Stimulated activated CD8-positive, alpha-beta memory T cell treated with anti-CD3 and anti-CD28 coated beads, Interleukin-7, amount 100 ng/mL, for 24 hours (primary cell): ENCODE results near the gene U2AF1L4.

Experiments
- DNase-seq: peaks from one replicate; pipeline ENCODE4 v3.0.0-alpha.2; 2020; ENCODE audit warnings: low read depth

The U2AF1L4 gene

DNA sequence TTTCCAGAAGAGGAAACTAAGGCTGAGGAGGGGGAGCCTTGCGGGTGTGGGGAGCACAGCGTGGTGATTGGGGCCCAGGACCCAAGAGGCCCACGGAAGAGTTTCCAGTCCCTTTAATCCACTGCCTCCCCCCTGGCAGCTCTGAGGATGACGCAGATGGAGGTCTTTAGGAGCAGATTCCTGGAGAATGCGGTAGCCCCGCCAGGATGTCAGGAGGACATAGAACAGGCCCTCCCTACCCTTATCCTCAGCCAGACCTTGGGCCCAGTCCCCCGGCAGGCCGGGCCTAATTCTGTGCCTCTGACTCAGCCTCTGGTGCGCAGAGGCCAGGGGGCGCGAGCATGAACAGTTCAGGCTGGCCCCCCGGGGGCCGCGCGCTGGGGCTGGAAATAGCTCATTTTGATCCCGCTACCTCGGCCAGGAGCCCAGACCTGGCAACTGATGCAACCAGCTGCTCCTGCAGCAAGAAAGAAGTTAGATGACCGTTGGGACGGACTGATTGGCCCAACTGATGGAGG lies 12.1 kb upstream of the U2AF1L4 start:
- DNase-seq = no peak

DNA sequence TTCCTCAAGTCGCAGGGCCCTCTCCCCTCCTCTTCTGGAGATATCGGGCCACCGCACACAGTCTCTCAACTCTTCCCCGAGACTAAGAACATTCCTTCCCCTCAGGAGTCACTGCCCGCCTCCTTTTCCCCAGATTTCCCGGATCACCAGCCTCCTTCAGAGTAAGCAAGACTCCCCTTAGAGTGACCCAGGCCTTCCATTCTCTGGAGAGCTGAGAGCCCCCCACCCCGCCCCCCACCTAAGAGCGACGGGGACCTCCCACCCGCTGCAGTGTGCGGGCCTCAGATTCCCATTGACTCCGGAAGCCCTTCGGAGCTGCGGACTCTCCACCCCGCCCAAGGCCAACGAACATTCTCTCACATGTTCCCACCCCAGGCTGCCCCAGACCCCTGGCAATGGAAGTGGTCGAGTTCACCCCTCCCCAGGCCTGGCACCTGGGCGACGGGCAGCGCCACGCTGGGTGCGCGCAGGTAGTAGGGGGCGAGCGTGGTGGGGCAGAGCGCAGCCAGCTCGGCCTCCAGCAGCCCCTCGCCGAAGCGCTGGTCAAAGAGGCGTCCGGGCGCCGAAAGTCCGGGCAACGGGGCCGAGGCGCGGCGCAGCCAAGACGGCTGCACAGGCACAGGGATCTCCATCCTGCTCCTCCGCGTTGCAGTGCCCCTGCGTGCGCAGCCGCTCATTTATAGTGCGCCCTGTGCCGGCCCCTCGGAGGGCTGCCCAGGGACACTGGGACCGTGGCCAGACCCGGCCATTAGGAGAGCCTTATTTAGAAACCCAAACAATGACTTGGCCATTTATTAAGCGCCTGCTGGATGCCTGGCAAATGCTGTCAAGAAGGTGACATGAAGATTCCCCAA lies 11.4 kb upstream of the U2AF1L4 start, which contains the start of gene HSPB6:
Gene HSPB6 (minus strand): TSS at position 653 of the 854 bp plus-strand sequence. CDS start 21 bp downstream, at position 632.
- DNase-seq = no peak

DNA sequence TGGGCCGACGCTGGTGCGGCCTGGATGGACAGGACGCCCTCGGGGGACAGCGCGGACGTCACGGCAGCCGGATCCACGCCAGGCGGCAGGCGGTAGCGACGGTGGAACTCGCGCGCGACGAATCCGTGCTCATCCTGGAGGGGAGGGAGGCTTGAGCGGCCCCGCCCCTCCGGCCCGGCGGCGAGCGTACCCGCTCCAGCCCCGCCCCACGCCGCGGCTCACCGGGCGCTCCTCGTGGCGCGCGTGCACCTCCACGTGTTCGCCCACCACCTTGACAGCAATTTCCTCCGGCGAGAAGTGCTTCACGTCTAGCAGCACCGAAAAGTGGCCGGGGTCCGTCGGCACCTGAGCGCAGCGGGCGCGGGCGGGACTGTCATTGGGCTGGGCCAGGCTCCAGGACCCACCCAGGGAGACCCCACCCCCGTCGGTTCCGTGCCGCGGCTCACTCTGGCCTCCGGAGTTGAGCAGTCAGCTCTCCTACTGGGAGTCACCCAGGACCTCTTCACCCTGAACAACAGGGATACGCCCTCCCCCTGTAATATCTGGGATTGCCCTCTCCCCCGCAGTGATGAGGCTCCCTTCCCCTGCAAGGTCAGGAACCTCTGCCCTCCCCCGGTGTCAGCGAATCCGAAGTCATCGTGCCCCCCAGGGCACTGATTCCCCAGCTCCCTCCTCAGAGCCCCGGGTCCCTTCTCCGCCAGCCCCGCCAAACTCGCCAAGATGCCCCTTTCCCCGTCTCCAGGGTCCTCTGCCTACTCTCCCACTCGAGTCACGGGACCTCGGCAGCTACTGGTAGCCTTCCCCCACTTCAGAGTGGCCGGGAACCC lies 10.5 kb upstream of the U2AF1L4 start:
- no peak for DNase-seq

DNA sequence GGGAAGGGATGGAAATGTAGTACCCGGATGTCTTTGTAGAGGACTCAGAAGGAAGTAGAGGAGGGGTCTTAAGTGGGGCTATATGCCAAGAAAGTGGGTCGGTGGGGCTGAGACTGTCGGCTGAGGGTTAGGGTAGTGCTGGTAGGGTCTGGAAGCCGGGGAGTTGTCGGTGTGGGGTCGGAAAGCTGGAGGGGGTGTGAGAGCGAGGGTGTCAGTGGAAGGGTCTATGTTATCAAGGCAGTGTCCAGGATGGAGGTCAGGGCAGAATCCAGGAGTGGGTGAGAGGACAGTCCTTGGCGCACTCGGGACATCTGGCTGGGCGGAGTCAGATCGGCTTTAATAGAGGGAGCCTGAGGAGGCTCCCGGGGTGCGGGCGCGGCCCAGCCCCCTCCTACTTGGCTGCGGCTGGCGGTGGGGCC lies 9.9 kb upstream of the U2AF1L4 start:
- no peak for DNase-seq

DNA sequence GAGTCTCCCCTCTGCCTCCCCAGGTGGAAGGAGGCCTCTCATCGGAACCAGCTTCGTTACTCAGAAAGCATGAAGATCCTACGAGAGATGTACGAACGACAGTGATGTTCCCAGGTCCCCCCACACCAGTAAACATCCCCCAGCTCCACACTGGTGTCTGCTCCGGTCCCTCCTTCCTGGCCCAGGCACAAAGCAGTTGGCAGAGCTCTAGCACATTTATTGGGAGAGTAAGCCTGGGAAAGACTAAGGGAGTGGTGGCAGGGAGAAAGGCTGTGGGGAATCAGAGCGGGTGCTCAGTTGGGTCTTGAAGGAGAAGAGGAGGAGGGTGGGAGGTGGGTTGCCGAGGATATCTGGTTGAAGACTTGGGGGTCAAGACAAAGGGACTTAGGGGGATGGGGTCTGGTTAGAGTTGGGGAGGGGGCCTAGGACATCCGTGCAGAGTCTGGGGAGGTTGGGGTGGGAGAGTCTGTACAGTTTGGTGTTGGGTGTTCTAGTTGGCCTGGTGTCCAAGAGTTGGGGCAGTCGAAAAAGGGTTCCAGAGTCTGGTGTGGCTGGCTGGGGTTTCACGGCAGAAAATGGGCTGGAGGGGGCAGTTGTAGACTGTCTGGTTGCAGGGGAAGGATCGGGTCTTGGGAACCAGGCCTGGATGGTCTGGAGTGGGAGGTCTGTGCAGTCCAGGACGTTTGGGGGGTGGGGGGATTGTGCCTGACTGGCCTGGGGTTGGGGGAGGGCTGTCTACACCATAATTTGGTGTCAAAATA lies 9.3 kb upstream of the U2AF1L4 start:
- no peak for DNase-seq

DNA sequence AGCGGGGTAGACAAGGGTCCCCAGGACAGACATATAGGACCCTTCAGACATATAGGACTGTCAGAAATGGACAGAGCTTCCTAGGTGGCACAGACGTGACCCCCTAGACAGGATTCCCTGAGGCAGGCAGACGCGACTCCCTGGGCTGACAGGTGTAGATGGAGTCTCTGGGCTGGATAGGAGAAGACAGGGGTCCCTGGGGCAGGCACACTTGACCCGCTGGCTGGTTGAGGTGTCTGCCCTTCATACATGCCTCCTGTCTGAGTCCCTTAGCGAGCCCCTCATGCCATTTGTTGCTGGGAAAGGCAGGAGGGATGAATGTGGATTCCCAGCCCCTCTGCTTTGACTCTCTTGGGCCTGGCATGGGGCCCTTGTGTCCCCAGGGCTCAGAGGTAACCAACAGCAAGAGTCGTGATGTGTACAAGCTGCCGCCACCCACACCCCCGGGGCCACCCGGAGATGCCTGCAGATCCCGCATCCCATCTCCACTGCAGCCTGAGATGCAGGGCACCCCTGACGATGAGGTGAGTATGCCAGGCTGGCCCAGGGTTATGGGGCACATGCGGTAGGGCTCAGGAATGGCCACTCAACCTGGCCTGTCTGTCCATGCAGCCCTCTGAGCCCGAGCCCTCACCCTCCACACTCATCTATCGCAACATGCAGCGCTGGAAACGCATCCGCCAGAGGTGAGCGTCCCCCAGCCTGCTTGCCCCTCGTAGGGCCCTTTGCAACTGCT lies 8.6 kb upstream of the U2AF1L4 start:
- no peak for DNase-seq

DNA sequence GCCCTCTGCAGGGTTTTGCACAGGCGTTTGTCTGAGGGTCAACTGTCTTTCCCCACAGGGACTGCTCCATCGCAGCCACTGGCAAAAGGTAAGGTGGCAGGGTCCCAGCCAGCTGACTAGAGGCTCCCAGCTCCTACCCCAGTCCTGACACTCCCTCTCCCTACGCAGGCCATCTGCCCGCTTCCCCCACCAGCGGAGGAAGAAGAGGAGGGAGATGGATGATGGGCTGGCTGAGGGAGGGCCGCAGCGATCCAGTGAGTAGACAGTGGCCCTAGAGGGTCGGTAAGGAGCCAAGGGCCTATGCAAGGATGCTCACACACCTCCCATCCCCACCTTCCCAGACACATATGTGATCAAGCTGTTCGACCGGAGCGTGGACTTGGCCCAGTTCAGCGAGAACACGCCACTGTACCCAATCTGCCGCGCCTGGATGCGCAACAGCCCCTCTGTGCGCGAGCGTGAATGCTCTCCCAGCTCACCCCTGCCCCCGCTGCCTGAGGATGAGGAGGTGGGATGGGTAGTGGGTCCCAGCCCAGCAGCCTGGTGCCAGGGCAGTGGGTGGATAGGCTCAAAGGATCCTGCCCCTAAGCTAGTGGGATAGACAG lies 7.6 kb upstream of the U2AF1L4 start:
- DNase-seq = no peak

DNA sequence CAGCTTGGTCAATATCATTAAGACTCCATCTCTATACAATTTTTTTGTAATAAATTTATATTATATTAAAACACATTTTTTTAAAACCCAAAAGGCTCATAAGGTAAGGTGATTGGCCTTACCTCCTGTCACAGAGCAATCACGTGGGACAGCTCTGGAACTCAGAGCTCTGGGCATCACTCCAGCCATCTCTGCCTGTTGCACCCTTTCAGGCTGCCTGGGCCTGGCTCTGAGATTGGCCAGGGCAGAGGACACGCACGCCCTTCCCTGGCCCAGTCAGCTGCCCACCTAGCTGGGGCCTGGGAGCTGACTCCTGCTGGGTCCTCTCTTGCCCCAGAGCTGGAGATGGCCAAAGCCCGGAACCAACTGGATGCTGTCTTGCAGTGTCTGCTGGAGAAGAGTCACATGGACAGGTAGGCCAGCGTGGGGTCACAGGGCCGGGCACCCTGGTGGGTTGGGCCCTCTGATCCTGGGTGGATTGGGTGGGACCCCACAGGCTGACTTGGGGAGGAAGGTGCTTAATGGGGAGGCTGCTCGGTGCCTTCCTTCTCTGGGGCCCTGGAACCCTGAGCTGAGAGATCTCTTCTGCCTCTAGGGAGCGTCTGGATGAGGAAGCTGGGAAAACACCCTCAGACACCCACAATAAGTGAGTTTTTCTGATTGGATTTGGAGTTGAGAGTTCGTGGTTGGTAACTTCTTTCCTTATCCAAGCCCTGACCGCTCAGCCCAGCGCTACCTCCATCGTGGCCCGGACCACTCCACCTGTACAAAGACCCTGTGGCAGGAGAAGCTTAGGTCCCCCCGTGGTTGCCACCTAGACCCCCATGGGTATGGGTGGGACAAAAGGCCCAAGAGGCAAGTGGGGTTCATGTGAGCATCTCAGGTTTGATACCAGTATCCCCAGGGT lies 6.9 kb upstream of the U2AF1L4 start:
- DNase-seq = no peak

DNA sequence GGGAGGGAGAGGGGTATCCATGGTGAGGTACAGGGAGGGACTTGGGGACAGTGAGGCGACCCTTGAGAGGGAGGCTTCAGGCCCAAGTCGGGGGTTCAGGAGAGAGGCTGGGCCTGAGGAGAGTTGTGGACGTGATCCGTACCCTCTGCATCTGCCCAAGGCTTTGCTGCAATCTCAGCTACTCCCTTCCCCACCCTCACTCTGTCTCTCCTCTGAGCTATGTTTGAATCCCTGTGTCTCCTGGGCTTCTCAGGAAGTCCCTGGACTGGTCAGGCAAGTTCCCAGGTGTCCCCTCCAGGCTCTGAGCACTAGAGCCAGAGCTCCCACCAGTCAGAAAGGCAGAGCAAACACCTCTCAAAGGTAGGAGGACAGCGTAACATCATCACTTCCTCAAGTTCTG lies 4.9 kb upstream of the U2AF1L4 start:
- DNase-seq = no peak

DNA sequence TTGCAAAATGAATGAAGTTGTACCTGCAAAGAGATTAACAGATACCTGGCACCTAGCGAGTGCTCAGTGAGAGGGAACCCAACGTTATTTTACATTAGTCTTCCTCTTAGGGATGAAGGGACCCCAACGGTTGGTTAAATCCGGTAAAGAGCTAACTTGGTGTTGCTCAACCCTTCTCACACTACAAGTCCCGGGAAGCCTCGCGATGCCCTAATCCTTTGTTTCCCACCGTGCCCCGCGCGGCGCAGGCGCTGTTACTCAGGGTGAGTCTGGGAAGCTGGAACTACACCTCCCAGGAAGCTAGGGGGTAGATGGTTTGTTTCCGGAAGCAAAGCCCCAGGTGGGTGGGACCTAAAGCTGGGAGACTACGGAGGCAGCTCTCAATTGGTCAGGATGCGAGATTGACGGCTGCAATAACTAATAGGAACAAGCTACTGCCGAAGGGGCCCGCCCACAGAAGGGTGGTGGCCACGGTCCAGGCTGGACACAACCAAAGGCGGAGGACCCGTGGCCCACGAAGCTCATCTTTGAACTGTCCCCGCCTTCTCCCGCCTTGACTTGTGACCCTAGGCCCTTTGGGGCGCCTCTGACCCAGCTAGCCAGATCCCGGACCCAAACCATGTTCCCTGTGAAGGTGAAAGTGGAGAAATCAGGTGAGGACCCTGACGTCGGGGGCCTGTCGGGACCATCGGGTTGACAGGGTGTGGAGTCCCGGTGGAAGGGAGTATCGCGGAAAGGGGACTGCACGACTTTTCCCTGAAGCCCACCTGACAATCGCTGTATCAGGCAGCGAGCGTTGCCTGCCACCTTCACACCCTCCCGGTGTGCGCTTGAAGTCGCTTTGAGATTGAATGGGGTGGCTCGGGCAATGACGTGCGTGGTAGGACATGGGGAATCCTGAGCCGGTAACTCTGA lies 3.1 kb upstream of the U2AF1L4 start, which contains the start of gene LIN37:
Gene LIN37 (plus strand): TSS at position 471 of the 915 bp plus-strand sequence. CDS start 149 bp downstream, at position 620.
- DNase-seq = peak; percentile 97

DNA sequence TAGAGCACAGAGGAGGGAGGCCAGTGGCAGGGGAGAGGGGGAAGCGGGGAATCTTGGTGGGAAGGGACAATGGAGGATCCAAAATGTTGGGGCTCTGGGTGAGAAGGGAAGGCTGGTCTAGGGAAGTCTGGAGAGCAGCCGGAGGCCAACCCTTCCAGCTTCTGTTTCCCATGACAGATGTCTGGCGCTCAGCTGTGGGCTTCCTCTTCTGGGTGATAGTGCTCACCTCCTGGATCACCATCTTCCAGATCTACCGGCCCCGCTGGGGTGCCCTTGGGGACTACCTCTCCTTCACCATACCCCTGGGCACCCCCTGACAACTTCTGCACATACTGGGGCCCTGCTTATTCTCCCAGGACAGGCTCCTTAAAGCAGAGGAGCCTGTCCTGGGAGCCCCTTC lies 1.3 kb upstream of the U2AF1L4 start:
- DNase-seq = no peak

DNA sequence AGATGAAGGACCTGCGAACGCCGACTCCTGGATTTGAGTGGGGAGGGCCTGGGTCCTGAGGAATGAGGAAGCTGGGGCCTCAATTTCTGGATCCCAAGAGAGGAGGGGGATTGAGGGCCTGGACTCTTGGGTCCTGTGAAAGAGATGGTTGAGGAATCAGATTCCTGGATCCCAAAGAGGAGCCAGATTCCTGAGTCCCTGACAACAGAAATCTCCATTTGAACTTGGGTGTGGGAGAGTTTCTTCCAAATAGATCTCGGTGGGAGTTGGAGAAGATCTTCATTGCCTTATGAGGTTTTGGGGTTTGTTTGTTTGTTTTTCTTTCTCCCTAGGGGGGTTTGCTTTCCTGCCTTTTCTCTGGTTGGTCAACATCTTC lies 857 bp upstream of the U2AF1L4 start:
- DNase-seq = no peak

DNA sequence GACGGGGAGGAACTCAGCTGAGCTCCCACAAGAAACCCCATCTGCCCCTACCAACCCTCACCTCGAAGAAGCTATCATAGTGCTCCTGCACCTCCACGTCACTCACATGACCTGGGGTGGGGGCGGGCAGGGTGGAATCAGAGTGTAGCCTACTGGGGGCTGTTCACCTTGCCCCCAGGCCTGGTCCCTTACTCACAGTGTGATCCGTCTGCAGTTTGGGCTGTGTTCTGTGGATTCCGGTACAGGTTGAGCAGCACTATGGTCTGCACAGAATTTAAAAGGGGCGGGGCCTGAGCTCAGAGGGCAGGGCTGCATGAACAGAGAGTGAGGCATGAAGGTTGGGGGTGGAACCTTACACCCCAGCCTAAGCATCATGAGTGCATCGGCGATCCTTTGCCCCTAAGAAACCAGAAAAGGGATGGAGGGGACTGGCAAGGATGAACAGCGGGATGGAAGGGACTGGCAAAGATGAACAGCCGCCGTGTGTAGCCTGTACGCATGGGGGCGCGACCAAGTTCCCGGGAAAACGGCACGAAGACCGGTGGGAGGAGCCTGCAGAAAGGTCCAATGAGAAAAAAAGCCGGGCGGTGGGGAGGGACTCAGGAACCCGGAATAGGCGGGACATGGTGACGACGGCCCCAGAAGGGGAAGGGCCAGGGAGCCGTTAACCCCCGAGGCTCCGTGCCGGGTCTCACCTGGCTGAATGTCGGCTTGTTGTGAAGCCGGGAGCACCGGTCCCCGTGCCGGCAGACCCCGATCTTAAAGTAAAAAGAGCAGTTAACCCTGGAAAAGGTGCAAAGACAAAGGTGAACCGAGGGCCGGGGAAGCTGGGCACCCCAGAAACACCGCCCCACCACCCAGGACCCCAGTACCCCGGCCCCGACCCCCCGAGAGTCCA lies 539 bp downstream of the U2AF1L4 start:
- peak; percentile 84 for DNase-seq

DNA sequence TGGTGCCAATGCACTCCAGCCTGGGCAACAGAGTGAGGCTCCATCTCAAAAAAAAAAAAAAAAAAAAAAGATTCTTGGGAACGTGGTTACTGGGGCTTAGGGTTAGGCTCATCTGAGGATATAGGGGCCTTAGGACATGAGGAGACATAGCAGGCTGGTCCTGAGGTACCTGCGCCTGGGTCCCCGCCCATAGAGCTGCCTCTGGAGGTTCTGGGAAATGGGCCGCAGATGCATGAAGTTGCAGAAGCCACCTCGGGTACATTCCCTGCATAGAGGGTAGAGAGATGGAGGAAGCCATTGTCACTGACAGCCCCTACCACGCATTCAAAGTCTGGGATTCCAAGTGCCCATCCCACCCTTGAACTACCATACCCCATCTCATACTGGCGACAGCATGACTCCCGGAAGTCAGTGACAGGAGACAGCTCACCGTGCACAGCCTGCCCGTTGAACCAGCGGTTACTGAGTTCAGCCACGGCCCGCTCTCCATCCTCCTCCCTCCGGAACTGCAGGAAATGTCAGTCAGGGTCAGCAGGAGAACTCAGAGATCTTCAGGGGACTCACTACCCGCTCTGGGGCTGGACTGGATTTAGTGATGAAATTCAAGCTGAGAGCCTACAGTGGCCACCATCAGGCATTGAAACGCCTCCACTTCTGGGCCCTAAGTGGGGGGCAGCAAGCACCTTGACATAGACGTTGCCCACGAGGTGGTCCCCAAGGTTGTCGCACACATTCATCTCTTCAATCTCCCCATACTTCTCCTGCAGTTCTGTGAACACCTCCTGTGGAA lies 1.4 kb downstream of the U2AF1L4 start:
- no peak for DNase-seq

DNA sequence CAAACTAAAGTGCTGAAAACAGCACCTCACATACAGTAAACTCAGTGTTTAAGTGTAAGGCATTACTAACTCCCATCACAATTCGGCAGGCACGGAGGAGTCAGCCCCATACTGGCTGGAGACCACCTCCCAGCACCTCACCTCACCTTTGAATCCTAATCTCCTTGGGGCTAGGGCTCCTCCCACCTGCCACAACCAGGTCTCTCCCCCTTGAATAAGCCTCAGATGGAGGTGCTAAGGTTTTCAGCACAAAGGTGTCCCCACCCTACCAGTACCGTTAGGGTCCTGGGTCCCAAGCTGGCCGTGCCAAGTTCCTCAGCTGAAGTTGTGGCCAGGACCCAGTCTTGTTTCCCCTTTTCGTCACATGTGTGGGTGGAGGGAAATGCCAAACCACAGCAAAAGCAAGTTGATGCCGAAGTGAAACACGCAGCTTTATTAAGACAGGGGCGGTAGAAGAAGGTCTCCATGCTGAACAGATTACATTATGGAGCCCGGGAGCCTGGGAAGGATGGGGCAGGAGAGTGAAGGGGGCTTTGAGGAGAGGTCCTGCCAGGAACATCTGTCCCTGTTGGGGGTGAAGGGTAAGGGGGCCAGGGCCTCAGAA lies 3.0 kb downstream of the U2AF1L4 start, which contains the start of gene IGFLR1:
Gene IGFLR1 (minus strand): TSS at position 332 of the 604 bp plus-strand sequence. CDS start 1,272 bp downstream, outside the sequence.
- DNase-seq = no peak

DNA sequence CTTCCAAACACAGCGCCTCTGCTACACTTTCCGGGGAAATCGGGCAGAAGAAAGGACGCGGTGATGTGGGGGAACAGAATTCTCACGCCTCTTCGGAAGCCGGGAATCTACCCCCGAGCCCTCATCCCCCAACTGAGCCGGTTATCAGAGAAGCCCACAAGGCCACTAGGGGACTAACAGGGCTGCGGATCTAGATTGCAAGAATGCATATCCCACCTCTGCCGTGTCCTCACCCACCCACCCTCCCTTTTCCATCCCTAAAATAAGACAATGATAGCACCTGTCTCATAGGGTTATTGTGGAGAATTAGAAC lies 4.1 kb downstream of the U2AF1L4 start:
- no peak for DNase-seq
